Astrocyte (in vitro differentiated cells and primary cell): ENCODE data around the gene WSB1. TPM values are rescaled to one million over a fixed set of nuclear protein-coding genes. Genes with fewer than 3 reads are reported as not detected.
A peak's percentile ranks its signal among the peaks of the same experiment; 100 is the strongest.

Experiments used
- DNase-seq: peaks from one replicate; pipeline ENCODE4 v3.0.0-alpha.2; 2010; ENCODE audit warnings: low read depth
- FAIRE-seq: peaks from 2 replicates; lab custom pipeline; 2011; peaks lifted over from hg19 to GRCh38; lab: Jason Lieb, UNC
- H2AFZ ChIP-seq: 2 replicates; pipeline ENCODE4 v1.6.0; 2012; ENCODE audit warnings: low read depth, low read length, inconsistent platforms
- H3K27ac ChIP-seq: 2 replicates; pipeline ENCODE4 v1.5.1; 2011; ENCODE audit warnings: low read depth, low read length, inconsistent platforms
- H3K27me3 ChIP-seq: 2 replicates; pipeline ENCODE4 v1.6.0; 2011; ENCODE audit warnings: low read length, inconsistent platforms; ENCODE audit not compliant: insufficient read depth
- H3K36me3 ChIP-seq: 2 replicates; pipeline ENCODE4 v1.5.1; 2011; ENCODE audit warnings: low read length, inconsistent platforms; ENCODE audit not compliant: insufficient read depth
- H3K4me1 ChIP-seq: 2 replicates; pipeline ENCODE4 v1.5.1; 2011; ENCODE audit warnings: low read length, inconsistent platforms; ENCODE audit not compliant: insufficient read depth
- H3K4me2 ChIP-seq: 2 replicates; pipeline ENCODE4 v1.6.0; 2012; ENCODE audit warnings: low read length, inconsistent platforms
- H3K4me3 ChIP-seq: 2 replicates; pipeline ENCODE4 v1.5.1; 2011; ENCODE audit warnings: low read depth, mild to moderate bottlenecking, low read length, inconsistent platforms; ENCODE audit not compliant: insufficient read depth
- H3K79me2 ChIP-seq: 2 replicates; pipeline ENCODE4 v1.6.0; 2012; ENCODE audit warnings: mild to moderate bottlenecking, low read length, inconsistent platforms; ENCODE audit not compliant: insufficient read depth
- H3K9ac ChIP-seq: 2 replicates; pipeline ENCODE4 v1.6.0; 2012; ENCODE audit warnings: mild to moderate bottlenecking, low read length, inconsistent platforms
- H3K9me3 ChIP-seq: 2 replicates; pipeline ENCODE4 v1.5.1; 2012; ENCODE audit warnings: low read depth, mild to moderate bottlenecking, low read length, inconsistent platforms; ENCODE audit not compliant: insufficient read depth
- H4K20me1 ChIP-seq: 2 replicates; pipeline ENCODE4 v1.6.0; 2012; ENCODE audit warnings: low read length, inconsistent platforms; ENCODE audit not compliant: insufficient read depth
- H3K27ac Mint-ChIP-seq: one replicate; pipeline ENCODE4 v1.8.0; 2021; ENCODE audit warnings: mild to moderate bottlenecking, mixed read lengths; ENCODE audit not compliant: unreplicated experiment
- H3K27me3 Mint-ChIP-seq: one replicate; pipeline ENCODE4 v1.8.0; 2021; ENCODE audit warnings: low read depth, mixed read lengths; ENCODE audit not compliant: unreplicated experiment
- H3K36me3 Mint-ChIP-seq: one replicate; pipeline ENCODE4 v1.8.0; 2021; ENCODE audit warnings: low read depth, mixed read lengths; ENCODE audit not compliant: unreplicated experiment
- H3K4me1 Mint-ChIP-seq: one replicate; pipeline ENCODE4 v1.8.0; 2021; ENCODE audit warnings: low read depth, mixed read lengths; ENCODE audit not compliant: unreplicated experiment
- H3K4me3 Mint-ChIP-seq: one replicate; pipeline ENCODE4 v1.8.0; 2021; ENCODE audit warnings: mild to moderate bottlenecking, moderate library complexity, mixed read lengths; ENCODE audit not compliant: unreplicated experiment
- H3K9me3 Mint-ChIP-seq: one replicate; pipeline ENCODE4 v1.8.0; 2021; ENCODE audit warnings: mild to moderate bottlenecking, mixed read lengths; ENCODE audit not compliant: unreplicated experiment
- EZH2 ChIP-seq: IDR thresholded peaks from 2 replicates; pipeline ENCODE4 v1.6.1; 2012; ENCODE audit warnings: mild to moderate bottlenecking, low read length, inconsistent platforms; ENCODE audit not compliant: insufficient read depth
- total RNA-seq: library from RNA; stranded (reverse); gene quantifications from 2 replicates; pipeline ENCODE4 v1.2.1, GENCODE V29; 2021
- TF ChIP-seq, protein P1 (sequence below): IDR thresholded peaks from 2 replicates; pipeline ENCODE4 v1.5.1; 2011; ENCODE audit warnings: low read depth, mild to moderate bottlenecking, inconsistent platforms, low read length, moderate library complexity; ENCODE audit not compliant: insufficient read depth

Gene WSB1
- total RNA-seq, 1 donor from 2014 or later: 217 TPM

DNA sequence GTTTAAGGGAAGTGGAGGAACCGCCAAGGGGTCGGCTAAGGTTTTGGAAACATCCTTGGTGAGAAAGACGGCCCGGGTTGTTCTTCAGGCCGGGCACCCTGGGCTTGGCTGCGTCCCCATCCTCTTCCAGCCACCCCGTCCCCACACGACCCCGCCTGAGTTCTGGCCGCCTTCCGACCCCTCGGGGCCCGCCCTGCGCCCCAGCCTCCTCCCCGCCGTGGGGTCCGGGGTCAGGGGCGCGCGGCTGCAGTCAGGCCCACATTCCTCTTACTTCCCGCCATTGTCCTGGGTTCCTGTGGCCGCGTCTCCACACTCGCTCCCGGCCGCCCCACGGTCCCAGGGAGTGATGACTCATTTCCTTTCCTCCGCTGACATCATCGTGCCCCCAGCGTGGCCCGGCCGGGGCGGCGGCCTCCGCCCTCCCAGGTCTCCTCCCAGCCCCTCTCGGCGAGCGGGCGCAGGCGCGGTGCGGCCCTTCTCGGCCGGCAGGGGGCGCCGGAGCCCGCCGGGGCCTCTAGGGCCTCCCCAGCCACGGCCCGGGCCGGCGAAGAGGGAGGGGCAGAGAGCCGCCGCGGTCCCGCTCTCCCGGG is 59.6 kb downstream of the WSB1 start:
- Mint-ChIP-seq H3K27me3 (peaks cover 2% of the 10 kb centered on the region), H3K27ac (peak overlapping the region; percentile 89), H3K4me1 (no peaks in the 10 kb centered on the region), H3K4me3 (peak overlapping the region; percentile 82), H3K36me3 (no peaks in the 10 kb centered on the region), H3K9me3 (no peaks in the 10 kb centered on the region)
- DNase-seq (peak; percentile 83), FAIRE-seq (no peak)
- H2AFZ ChIP-seq: peak overlapping the region; percentile 93
- H3K4me2 ChIP-seq: peak overlapping the region; percentile 92
- peak overlapping the region; percentile 88 for H3K9ac ChIP-seq
- no peaks in the 10 kb centered on the region for H4K20me1 ChIP-seq
- TF ChIP-seq, protein P1, sequence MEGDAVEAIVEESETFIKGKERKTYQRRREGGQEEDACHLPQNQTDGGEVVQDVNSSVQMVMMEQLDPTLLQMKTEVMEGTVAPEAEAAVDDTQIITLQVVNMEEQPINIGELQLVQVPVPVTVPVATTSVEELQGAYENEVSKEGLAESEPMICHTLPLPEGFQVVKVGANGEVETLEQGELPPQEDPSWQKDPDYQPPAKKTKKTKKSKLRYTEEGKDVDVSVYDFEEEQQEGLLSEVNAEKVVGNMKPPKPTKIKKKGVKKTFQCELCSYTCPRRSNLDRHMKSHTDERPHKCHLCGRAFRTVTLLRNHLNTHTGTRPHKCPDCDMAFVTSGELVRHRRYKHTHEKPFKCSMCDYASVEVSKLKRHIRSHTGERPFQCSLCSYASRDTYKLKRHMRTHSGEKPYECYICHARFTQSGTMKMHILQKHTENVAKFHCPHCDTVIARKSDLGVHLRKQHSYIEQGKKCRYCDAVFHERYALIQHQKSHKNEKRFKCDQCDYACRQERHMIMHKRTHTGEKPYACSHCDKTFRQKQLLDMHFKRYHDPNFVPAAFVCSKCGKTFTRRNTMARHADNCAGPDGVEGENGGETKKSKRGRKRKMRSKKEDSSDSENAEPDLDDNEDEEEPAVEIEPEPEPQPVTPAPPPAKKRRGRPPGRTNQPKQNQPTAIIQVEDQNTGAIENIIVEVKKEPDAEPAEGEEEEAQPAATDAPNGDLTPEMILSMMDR: peak; percentile 47
- no peak for TF ChIP-seq EZH2
- peaks cover 19% of the 10 kb centered on the region for H3K4me1 ChIP-seq
- no peaks in the 10 kb centered on the region for H3K36me3 ChIP-seq
- no peaks in the 10 kb centered on the region for H3K79me2 ChIP-seq
- H3K9me3 ChIP-seq: no peaks in the 10 kb centered on the region
- H3K27me3 ChIP-seq: no peaks in the 10 kb centered on the region
- peak overlapping the region; percentile 57 for H3K4me3 ChIP-seq
- peak overlapping the region; percentile 93 for H3K27ac ChIP-seq

DNA sequence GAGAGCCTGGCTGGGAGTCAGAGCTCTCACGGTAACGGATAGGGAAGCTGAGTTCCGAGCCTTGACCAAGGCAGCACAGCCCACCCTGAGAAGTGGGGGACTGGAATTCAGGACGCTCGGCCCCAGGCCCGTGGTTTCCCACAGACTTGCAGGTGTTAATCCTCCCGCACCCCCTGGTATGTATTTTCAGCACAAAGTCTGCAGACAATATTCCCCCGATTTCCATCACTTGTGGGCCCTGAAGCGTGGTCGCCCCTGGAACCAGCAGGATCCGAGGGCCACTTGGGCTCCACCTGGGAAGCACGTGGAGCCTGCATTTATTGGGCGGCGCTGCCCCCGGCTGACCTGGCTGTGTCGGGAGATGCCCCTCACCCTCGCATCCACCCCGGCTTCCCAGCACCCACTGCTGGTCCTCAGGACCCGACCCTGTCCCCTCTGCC is 60.2 kb downstream of the WSB1 start:
- H3K27me3 Mint-ChIP-seq: peaks cover 2% of the 10 kb centered on the region
- no peaks in the 10 kb centered on the region for H3K9me3 Mint-ChIP-seq
- no peak overlapping the region for H3K4me3 Mint-ChIP-seq
- H2AFZ ChIP-seq: peak overlapping the region; percentile 93
- DNase-seq (no peak), FAIRE-seq (no peak)
- H3K27ac ChIP-seq: peak overlapping the region; percentile 79
- peaks cover 19% of the 10 kb centered on the region for H3K4me1 ChIP-seq
- H3K79me2 ChIP-seq: no peaks in the 10 kb centered on the region
- peak overlapping the region; percentile 92 for H3K4me2 ChIP-seq
- H3K36me3 ChIP-seq: no peaks in the 10 kb centered on the region
- H3K9ac ChIP-seq: peak overlapping the region; percentile 88
- H3K4me3 ChIP-seq: peak overlapping the region; percentile 55
- no peaks in the 10 kb centered on the region for H3K9me3 ChIP-seq
- H3K4me1 Mint-ChIP-seq: no peaks in the 10 kb centered on the region
- H3K27ac Mint-ChIP-seq: peak overlapping the region; percentile 78
- H3K36me3 Mint-ChIP-seq: no peaks in the 10 kb centered on the region
- TF ChIP-seq, protein P1: no peak
- no peak for TF ChIP-seq EZH2
- H4K20me1 ChIP-seq: no peaks in the 10 kb centered on the region
- H3K27me3 ChIP-seq: no peaks in the 10 kb centered on the region

DNA sequence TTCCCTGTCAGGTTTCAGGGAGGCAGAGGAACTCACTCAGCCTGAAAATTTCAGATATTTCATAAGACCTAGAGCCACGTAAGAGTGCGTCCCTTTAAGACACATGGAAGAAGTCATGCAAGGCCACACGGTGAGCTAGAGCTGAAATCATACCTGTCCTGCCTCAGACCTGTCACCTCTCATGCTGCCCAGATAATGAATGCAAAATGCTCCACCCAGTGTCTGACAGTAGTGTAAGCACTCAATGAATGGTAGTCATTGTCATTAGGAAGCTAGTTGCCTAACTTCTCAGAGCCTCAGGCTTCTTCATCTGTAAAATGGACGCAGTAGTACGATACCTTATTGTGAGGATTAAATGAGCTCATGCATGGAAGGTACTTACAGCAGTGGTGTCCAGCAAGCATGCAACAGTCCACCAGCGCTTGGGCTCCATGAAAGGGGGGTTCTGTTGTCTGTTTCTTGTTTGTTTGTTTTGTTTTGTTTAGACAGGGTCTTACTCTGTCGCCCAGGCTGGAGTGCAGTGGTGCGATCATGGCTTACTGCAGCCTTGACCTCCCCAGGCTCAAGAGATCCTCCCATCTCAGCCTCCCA is 60.7 kb downstream of the WSB1 start:
- Histone ChIP-seq H3K4me3 (no peak overlapping the region), H3K9ac (peak overlapping the region; percentile 88), H2AFZ (peak overlapping the region; percentile 93), H3K79me2 (no peaks in the 10 kb centered on the region), H3K4me2 (peak overlapping the region; percentile 92), H3K4me1 (peaks cover 19% of the 10 kb centered on the region), H4K20me1 (no peaks in the 10 kb centered on the region), H3K36me3 (no peaks in the 10 kb centered on the region), H3K27ac (no peak overlapping the region), H3K27me3 (no peaks in the 10 kb centered on the region), H3K9me3 (no peaks in the 10 kb centered on the region)
- Mint-ChIP-seq H3K4me1 (no peaks in the 10 kb centered on the region), H3K4me3 (peak overlapping the region; percentile 20), H3K27ac (no peak overlapping the region), H3K36me3 (no peaks in the 10 kb centered on the region), H3K9me3 (no peaks in the 10 kb centered on the region), H3K27me3 (peaks cover 2% of the 10 kb centered on the region)
- TF ChIP-seq EZH2: no peak
- TF ChIP-seq, protein P1: no peak
- DNase-seq (no peak), FAIRE-seq (no peak)
